ENCODE results near the gene ZDHHC7. TPM values are rescaled to one million over a fixed set of nuclear protein-coding genes. Genes with fewer than 3 reads are reported as not detected.

Gene ZDHHC7
- total and polyA plus RNA-seq, 4 donors: 2.5 to 14.9 (median 12.1) TPM

DNA sequence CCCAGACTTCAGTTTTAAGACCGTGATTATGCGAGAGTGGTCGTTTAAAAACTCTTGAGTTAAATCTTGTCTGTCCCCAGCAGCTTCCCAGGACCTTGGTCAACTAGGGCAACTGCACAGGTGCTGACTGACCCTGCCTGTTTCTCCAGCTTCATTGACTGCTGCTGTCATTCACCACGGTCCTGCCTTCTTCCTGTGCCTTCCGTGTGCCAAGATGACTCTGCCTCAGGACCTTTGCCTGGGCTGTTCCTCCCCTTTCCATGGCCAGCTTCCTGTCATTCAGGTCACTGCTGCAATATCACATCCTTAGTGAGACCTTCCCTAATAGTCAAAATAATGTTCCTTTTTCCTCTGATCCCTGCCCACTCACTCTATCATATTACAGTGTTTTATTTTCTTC is 20.1 kb upstream of the ZDHHC7 start:
- H3K27ac ChIP-seq (ENCODE audit: low read depth in 1 of 2, low read length in 2 of 2): no peak overlapping the region
- TF ChIP-seq, protein P1, sequence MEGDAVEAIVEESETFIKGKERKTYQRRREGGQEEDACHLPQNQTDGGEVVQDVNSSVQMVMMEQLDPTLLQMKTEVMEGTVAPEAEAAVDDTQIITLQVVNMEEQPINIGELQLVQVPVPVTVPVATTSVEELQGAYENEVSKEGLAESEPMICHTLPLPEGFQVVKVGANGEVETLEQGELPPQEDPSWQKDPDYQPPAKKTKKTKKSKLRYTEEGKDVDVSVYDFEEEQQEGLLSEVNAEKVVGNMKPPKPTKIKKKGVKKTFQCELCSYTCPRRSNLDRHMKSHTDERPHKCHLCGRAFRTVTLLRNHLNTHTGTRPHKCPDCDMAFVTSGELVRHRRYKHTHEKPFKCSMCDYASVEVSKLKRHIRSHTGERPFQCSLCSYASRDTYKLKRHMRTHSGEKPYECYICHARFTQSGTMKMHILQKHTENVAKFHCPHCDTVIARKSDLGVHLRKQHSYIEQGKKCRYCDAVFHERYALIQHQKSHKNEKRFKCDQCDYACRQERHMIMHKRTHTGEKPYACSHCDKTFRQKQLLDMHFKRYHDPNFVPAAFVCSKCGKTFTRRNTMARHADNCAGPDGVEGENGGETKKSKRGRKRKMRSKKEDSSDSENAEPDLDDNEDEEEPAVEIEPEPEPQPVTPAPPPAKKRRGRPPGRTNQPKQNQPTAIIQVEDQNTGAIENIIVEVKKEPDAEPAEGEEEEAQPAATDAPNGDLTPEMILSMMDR (IDR thresholded peaks at IDR 0.05; ENCODE audit: low read depth, low read length, missing input control): no peak
- H3K9me3 ChIP-seq (ENCODE audit: control insufficient read depth in 4 of 4, low read length in 3 of 4): no peaks in the 10 kb centered on the region
- H3K27me3 ChIP-seq (ENCODE audit: control insufficient read depth in 4 of 4, insufficient read depth in 4 of 4, low read length in 3 of 4): no peaks in the 10 kb centered on the region
- H3K36me3 ChIP-seq (ENCODE audit: control insufficient read depth in 4 of 4, insufficient read depth in 3 of 4, low read depth in 1 of 4, low read length in 3 of 4): no peaks in the 10 kb centered on the region
- no peak overlapping the region for H3K4me3 ChIP-seq (ENCODE audit: low read depth in 1 of 3, low read length in 3 of 3)
- H3K4me1 ChIP-seq (ENCODE audit: control insufficient read depth in 4 of 4, insufficient read depth in 4 of 4, low read length in 3 of 4): peaks cover 0 to 12% (median 7%) of the 10 kb centered on the region in 4 donors
- H3K9ac ChIP-seq (ENCODE audit: low read depth in 1 of 2, low read length in 2 of 2): no peak overlapping the region
- WGBS: 85% methylated on average over 5 of the region's 5 CpGs
- DNase-seq (ENCODE audit: low spot score): no peak

DNA sequence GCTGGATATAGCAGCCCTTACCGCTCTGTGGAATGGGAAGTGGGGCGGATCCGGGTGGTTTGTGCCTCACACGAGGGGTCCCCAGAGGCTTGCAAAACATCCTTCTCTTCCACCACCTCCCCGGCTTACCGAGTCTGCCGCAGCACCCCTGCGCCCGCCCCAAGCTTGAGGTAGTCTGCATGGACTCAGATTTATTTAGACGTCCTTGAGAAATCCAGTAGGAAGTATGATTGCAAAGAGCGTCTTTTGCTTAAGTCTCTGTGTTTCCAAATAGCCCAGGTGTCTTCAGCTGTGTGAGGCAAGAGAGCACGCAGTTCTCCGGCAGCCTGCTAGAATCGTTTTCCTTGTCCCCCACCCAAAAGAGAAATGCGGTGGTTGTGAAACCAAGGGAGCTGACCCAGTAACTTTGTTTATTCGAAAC is 18.7 kb upstream of the ZDHHC7 start:
- no peak for TF ChIP-seq YY1 (IDR thresholded peaks at IDR 0.05)
- TF ChIP-seq, protein P2, sequence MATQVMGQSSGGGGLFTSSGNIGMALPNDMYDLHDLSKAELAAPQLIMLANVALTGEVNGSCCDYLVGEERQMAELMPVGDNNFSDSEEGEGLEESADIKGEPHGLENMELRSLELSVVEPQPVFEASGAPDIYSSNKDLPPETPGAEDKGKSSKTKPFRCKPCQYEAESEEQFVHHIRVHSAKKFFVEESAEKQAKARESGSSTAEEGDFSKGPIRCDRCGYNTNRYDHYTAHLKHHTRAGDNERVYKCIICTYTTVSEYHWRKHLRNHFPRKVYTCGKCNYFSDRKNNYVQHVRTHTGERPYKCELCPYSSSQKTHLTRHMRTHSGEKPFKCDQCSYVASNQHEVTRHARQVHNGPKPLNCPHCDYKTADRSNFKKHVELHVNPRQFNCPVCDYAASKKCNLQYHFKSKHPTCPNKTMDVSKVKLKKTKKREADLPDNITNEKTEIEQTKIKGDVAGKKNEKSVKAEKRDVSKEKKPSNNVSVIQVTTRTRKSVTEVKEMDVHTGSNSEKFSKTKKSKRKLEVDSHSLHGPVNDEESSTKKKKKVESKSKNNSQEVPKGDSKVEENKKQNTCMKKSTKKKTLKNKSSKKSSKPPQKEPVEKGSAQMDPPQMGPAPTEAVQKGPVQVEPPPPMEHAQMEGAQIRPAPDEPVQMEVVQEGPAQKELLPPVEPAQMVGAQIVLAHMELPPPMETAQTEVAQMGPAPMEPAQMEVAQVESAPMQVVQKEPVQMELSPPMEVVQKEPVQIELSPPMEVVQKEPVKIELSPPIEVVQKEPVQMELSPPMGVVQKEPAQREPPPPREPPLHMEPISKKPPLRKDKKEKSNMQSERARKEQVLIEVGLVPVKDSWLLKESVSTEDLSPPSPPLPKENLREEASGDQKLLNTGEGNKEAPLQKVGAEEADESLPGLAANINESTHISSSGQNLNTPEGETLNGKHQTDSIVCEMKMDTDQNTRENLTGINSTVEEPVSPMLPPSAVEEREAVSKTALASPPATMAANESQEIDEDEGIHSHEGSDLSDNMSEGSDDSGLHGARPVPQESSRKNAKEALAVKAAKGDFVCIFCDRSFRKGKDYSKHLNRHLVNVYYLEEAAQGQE (IDR thresholded peaks at IDR 0.05): no peak
- TF ChIP-seq, protein P3, sequence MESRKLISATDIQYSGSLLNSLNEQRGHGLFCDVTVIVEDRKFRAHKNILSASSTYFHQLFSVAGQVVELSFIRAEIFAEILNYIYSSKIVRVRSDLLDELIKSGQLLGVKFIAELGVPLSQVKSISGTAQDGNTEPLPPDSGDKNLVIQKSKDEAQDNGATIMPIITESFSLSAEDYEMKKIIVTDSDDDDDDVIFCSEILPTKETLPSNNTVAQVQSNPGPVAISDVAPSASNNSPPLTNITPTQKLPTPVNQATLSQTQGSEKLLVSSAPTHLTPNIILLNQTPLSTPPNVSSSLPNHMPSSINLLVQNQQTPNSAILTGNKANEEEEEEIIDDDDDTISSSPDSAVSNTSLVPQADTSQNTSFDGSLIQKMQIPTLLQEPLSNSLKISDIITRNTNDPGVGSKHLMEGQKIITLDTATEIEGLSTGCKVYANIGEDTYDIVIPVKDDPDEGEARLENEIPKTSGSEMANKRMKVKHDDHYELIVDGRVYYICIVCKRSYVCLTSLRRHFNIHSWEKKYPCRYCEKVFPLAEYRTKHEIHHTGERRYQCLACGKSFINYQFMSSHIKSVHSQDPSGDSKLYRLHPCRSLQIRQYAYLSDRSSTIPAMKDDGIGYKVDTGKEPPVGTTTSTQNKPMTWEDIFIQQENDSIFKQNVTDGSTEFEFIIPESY (IDR thresholded peaks at IDR 0.05): no peak
- no peak for TF ChIP-seq FOXA1 (IDR thresholded peaks at IDR 0.05)
- no peak for TF ChIP-seq SP1 (IDR thresholded peaks at IDR 0.05)
- no peak for TF ChIP-seq HNF4A (conservative IDR thresholded peaks at IDR 0.05)
- TF ChIP-seq, protein P1 (IDR thresholded peaks at IDR 0.05; ENCODE audit: low read depth, low read length, missing input control): no peak
- TF ChIP-seq FOXA2 (IDR thresholded peaks at IDR 0.05): no peak
- no peak for TF ChIP-seq NR2F2 (IDR thresholded peaks at IDR 0.05)
- TF ChIP-seq RXRA (IDR thresholded peaks at IDR 0.05): no peak
- no peak for TF ChIP-seq HNF4G (IDR thresholded peaks at IDR 0.05)
- TF ChIP-seq, protein P4, sequence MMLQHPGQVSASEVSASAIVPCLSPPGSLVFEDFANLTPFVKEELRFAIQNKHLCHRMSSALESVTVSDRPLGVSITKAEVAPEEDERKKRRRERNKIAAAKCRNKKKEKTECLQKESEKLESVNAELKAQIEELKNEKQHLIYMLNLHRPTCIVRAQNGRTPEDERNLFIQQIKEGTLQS (IDR thresholded peaks at IDR 0.05): no peak
- no peak for TF ChIP-seq JUND (IDR thresholded peaks at IDR 0.05)
- no peak for TF ChIP-seq GABPA (IDR thresholded peaks at IDR 0.05 in 1 of 2, conservative IDR thresholded peaks at IDR 0.05 in 1 of 2)
- no peak for TF ChIP-seq TAF1 (conservative IDR thresholded peaks at IDR 0.05)
- 81% methylated on average over 16 of the region's 16 CpGs for WGBS
- no peak overlapping the region for H3K4me3 ChIP-seq (ENCODE audit: low read depth in 1 of 3, low read length in 3 of 3)
- no peaks in the 10 kb centered on the region for H3K9me3 ChIP-seq (ENCODE audit: control insufficient read depth in 4 of 4, low read length in 3 of 4)
- DNase-seq (ENCODE audit: low spot score): no peak
- H3K27me3 ChIP-seq (ENCODE audit: control insufficient read depth in 4 of 4, insufficient read depth in 4 of 4, low read length in 3 of 4): no peaks in the 10 kb centered on the region
- H3K9ac ChIP-seq (ENCODE audit: low read depth in 1 of 2, low read length in 2 of 2): no peak overlapping the region
- H3K36me3 ChIP-seq (ENCODE audit: control insufficient read depth in 4 of 4, insufficient read depth in 3 of 4, low read depth in 1 of 4, low read length in 3 of 4): no peaks in the 10 kb centered on the region
- H3K27ac ChIP-seq (ENCODE audit: low read depth in 1 of 2, low read length in 2 of 2): no peak overlapping the region
- H3K4me1 ChIP-seq (ENCODE audit: control insufficient read depth in 4 of 4, insufficient read depth in 4 of 4, low read length in 3 of 4): peaks cover 0 to 15% (median 9%) of the 10 kb centered on the region in 4 donors

Data from liver (tissue), 9 donors.